ENCODE data around the gene PLCB3.
A peak's percentile ranks its signal among the peaks of the same experiment; 100 is the strongest.

The PLCB3 gene

DNA sequence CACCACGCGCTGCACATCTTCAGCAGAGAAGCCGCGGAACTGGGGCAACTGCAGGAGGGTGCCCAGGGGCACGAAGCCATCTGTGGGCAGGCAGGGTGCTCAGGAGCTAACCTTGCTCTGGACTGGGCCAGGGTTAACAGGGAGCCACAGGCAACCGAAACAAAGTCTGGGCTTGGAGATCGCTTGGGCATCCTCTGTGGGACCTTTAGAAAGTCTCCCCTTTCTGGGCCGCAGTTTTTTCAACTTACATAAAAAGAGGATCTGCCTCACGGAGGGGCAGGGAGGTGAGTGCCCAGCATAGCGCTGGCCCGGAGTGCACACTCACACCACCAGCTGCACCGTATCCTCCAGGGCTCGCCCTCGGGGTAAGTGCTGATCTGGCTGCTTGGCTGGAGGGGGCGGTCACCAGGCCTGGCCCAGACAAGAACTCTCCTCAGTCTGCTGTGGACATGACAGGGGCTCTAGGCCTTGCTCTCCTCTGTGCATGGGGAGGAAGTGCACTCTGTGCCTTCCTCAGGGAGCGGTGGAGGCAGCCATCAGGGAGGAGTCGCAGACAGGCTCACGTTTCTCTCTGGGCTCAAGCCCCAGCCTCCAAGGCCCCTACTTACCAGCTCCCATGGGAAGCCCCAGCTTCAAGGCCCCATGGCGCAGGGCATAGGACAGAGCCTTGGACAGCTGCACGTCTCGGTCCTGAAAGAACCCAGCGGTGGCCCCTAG, 26.3 kb upstream of the PLCB3 start:
- no peak for DNase-seq (ENCODE audit: low spot score)
- TF ChIP-seq, protein P1, sequence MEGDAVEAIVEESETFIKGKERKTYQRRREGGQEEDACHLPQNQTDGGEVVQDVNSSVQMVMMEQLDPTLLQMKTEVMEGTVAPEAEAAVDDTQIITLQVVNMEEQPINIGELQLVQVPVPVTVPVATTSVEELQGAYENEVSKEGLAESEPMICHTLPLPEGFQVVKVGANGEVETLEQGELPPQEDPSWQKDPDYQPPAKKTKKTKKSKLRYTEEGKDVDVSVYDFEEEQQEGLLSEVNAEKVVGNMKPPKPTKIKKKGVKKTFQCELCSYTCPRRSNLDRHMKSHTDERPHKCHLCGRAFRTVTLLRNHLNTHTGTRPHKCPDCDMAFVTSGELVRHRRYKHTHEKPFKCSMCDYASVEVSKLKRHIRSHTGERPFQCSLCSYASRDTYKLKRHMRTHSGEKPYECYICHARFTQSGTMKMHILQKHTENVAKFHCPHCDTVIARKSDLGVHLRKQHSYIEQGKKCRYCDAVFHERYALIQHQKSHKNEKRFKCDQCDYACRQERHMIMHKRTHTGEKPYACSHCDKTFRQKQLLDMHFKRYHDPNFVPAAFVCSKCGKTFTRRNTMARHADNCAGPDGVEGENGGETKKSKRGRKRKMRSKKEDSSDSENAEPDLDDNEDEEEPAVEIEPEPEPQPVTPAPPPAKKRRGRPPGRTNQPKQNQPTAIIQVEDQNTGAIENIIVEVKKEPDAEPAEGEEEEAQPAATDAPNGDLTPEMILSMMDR (IDR thresholded peaks at IDR 0.05; ENCODE audit: extremely low read depth, insufficient read depth, missing control alignments) = no peak
- in situ Hi-C loops (cut with MboI; ENCODE audit: low pct_unique_long_range_greater_than_20kb, low sequenced_read_pairs, unreplicated experiment) = no loop called here

DNA sequence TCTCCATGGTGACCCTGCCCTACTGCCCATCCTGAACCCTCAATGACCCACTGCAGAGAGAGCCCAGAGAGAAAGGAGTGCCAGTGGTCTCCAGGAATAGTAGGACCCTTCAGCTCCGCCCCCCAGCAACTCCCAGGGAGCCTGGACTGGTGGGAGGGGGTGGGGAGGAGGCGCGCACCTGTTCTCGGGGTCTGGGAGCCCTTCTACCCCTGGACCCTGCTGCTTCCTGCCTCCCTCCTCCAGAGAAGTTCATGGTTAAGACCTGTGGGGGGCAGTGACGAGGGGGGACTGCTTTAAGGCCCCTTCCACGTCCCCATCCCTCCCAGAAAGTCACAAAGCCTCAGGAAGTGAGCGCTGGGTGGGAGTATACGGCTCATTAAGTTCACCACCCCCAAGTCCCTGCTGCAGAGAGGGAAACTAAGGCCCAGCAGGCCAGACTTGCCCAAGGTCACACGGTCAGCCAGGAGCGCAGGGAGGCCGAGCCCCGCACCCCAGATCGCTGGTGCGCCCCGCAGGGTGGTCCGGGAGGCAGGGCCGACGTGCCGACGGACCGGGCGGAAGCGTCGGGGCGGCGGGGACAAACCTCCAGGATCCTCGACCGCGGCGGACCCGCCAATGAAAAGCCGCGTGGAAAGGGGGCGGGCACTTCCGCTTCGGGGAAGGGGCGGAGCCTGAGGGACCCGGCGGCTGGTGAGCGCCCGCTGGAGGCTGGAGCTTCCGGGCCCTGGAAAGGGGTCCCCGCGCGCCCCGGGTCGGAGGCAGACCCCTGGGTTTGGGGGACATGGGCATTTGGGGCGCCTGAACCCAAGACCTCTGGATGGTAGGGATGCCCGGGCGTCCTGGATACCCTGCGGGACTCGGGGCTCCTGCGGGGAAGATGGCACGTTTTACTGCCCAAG, 25.5 kb upstream of the PLCB3 start, which contains the start of the genes NUDT22 and TRPT1:
TSS of gene NUDT22 (plus strand) at position 667 of the 899 bp plus-strand sequence. CDS start 379 bp downstream, outside the sequence.
TSS of gene TRPT1 (minus strand) at position 579 of the 899 bp plus-strand sequence. CDS start at position 253, 326 bp downstream.
- TF ChIP-seq, protein P1 (IDR thresholded peaks at IDR 0.05; ENCODE audit: extremely low read depth, insufficient read depth, missing control alignments) = peak; percentile 29
- DNase-seq (ENCODE audit: low spot score) = peak; percentile 95
- in situ Hi-C loops (cut with MboI; ENCODE audit: low pct_unique_long_range_greater_than_20kb, low sequenced_read_pairs, unreplicated experiment) = no loop called here

DNA sequence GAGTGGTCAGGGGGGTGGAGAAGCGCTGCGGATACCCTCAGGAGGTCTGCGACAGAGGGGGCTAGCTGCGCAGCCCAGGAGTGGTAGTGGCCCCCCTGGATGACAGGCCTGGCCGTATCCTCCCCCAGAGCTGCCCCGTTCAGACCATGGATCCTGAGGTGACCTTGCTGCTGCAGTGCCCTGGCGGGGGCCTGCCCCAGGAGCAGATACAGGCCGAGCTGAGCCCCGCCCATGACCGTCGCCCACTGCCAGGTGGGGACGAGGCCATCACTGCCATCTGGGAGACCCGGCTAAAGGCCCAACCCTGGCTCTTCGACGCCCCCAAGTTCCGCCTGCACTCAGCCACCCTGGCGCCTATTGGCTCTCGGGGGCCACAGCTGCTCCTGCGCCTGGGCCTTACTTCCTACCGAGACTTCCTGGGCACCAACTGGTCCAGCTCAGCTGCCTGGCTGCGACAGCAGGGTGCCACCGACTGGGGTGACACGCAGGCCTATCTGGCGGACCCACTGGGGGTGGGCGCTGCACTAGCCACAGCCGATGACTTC, 24.8 kb upstream of the PLCB3 start:
- in situ Hi-C loops (cut with MboI; ENCODE audit: low pct_unique_long_range_greater_than_20kb, low sequenced_read_pairs, unreplicated experiment) = no loop called here
- peak; percentile 85 for DNase-seq (ENCODE audit: low spot score)
- TF ChIP-seq, protein P1 (IDR thresholded peaks at IDR 0.05; ENCODE audit: extremely low read depth, insufficient read depth, missing control alignments) = peak; percentile 1

DNA sequence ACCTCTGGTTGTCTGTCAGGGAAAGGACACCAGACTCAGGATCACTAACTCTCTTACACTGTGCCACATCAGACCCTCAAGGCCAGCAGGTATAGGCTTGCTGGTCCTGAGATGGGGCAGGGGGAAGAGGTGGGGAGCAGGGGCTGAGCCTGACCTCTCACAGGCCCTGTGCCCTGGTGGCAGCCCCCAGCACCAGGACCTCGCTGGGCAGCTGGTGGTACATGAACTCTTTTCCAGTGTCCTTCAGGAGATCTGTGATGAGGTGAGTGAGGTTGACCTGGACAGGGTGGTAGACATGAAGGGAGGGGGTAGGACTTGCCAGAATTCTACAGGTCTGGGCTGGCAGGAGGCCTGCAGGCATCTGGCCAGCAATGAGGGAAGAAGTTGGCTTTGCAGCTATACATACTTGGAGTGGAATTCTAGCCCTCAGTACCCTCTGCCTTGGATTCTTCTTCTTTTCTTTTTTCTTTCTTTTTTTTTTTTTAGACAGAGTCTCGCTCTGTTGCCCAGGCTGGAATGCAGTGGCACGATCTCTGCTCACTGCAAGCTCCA, 23.8 kb upstream of the PLCB3 start:
- no peak for DNase-seq (ENCODE audit: low spot score)
- TF ChIP-seq, protein P1 (IDR thresholded peaks at IDR 0.05; ENCODE audit: extremely low read depth, insufficient read depth, missing control alignments) = no peak
- in situ Hi-C loops (cut with MboI; ENCODE audit: low pct_unique_long_range_greater_than_20kb, low sequenced_read_pairs, unreplicated experiment) = no loop called here

DNA sequence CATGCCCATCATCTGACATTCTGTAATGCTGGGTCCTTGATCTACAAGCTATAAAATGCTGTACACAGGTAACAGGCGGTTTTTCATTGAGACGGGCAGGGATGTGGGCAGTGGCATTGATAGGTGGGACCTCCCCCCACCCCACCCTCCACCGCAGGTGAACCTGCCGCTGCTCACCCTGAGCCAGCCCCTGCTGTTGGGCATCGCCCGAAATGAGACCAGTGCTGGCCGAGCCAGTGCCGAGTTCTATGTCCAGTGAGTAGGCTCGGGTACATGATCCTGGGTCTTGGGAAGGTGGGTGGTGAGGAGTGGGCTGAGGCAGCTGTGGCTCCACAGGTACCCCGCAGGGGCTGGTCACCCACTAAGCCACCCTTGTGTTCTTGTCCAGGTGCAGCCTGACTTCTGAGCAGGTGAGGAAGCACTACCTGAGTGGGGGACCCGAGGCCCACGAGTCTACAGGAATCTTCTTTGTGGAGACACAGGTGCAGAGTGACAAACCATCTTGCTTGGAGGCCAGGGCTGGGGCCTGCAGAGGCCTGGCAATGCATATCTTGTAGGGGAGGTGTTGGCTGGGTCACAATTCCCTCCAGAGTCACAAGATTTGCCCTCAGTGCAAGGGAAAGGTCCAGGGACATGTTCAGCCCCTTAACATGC, 22.1 kb upstream of the PLCB3 start:
- TF ChIP-seq, protein P1 (IDR thresholded peaks at IDR 0.05; ENCODE audit: extremely low read depth, insufficient read depth, missing control alignments) = no peak
- no peak for DNase-seq (ENCODE audit: low spot score)
- in situ Hi-C loops (cut with MboI; ENCODE audit: low pct_unique_long_range_greater_than_20kb, low sequenced_read_pairs, unreplicated experiment) = no loop called here
